NCI-H446 (cell line): ENCODE measurements around the gene SMAD4.
"Not testable (repeated sequence)": the region's sequence is repeated elsewhere in the genome, so short reads cannot be mapped to it uniquely, and the experiment has no call there.

Source experiments
- DNase-seq, 2 experiments: peaks; one replicate each; lab custom pipeline; 2025; lab: John Stamatoyannopoulos, UW

Gene SMAD4

GRCh38 chr18:51111633-51112355 lies 81.8 kb downstream of the SMAD4 start:
- DNase-seq: not testable (repeated sequence)

- DNase-seq: not testable (repeated sequence)
Observed at GRCh38 chr18:51116996-51117395, 87.0 kb downstream of the SMAD4 start.

- DNase-seq: not testable (repeated sequence)
Observed at GRCh38 chr18:51119561-51119960, 89.5 kb downstream of the SMAD4 start.

GRCh38 chr18:51119976-51120375 lies 90.0 kb downstream of the SMAD4 start:
- DNase-seq: not testable (repeated sequence)

GRCh38 chr18:51120809-51121596 lies 91.0 kb downstream of the SMAD4 start:
- no peak for DNase-seq

GRCh38 chr18:51121597-51121857 lies 91.5 kb downstream of the SMAD4 start:
- DNase-seq: no peak

GRCh38 chr18:51122266-51123045 lies 92.4 kb downstream of the SMAD4 start:
- DNase-seq: no peak

GRCh38 chr18:51123046-51123395 lies 93.0 kb downstream of the SMAD4 start:
- no peak for DNase-seq

GRCh38 chr18:51123481-51123880 lies 93.5 kb downstream of the SMAD4 start:
- DNase-seq: no peak

- no peak for DNase-seq
Observed at GRCh38 chr18:51123936-51124486, 94.0 kb downstream of the SMAD4 start.

- no peak for DNase-seq
Observed at GRCh38 chr18:51125976-51126375, 96.0 kb downstream of the SMAD4 start.

GRCh38 chr18:51127664-51128063 lies 97.7 kb downstream of the SMAD4 start:
- no peak for DNase-seq

GRCh38 chr18:51128533-51128932 lies 98.5 kb downstream of the SMAD4 start:
- no peak for DNase-seq

GRCh38 chr18:51132256-51132935 lies 102.4 kb downstream of the SMAD4 start:
- no peak for DNase-seq

GRCh38 chr18:51133580-51134160 lies 103.7 kb downstream of the SMAD4 start:
- no peak for DNase-seq
